Endothelial cell of umbilical vein (primary cell): ENCODE results near the gene SUMO2. TPM values are rescaled to one million over a fixed set of nuclear protein-coding genes. Genes with fewer than 3 reads are reported as not detected.
"Not testable (repeated sequence)": the region's sequence is repeated elsewhere in the genome, so short reads cannot be mapped to it uniquely, and the experiment has no call there.

ENCODE experiments used
- BruUV-seq: library from RNA; stranded (reverse); fragments of 400-500 nt; replicated peaks from 2 replicates; lab custom pipeline; 2021; lab: Mats Ljungman, UMichigan
- CTCF ChIA-PET: fragments of 300-600, 350-600 bp; sonication (Branson Sonifier 250); formaldehyde crosslinking; loops from one replicate; lab custom pipeline; 2021; ENCODE audit warnings: antibody characterized with exemption, inconsistent platforms; lab: Charles Lee
- POLR2A ChIA-PET: fragments of 300-600, 350-600 bp; sonication (Branson Sonifier 250); formaldehyde crosslinking; loops from one replicate; lab custom pipeline; 2021; ENCODE audit warnings: antibody characterized with exemption, inconsistent platforms; lab: Charles Lee
- DNase-seq: peaks from one replicate; pipeline ENCODE4 v3.0.0-alpha.2; 2011; ENCODE audit warnings: low read depth, low spot score
- FAIRE-seq: peaks from 2 replicates; lab custom pipeline; 2011; peaks lifted over from hg19 to GRCh38; lab: Jason Lieb, UNC
- H2AFZ ChIP-seq: 2 replicates; pipeline ENCODE4 v1.6.0; 2012; ENCODE audit warnings: low read depth, low read length, control low read depth, inconsistent platforms
- H3K27ac ChIP-seq: 2 replicates; pipeline ENCODE4 v1.5.1; 2011; ENCODE audit warnings: low read depth, mild to moderate bottlenecking, control low read depth, low read length, moderate library complexity; ENCODE audit not compliant: insufficient read depth
- H3K27me3 ChIP-seq, 2 experiments: 2 replicates each; pipeline versions ENCODE4 v1.6.0 to v1.6.1; 2011; ENCODE audit warnings: low read length in 2 of 2, mixed read lengths in 1 of 2; ENCODE audit not compliant: control insufficient read depth in 2 of 2, insufficient read depth in 2 of 2
- H3K36me3 ChIP-seq, 2 experiments: 2 replicates in 1 of 2; 3 replicates in 1 of 2; pipeline ENCODE4 v1.5.1; 2011; ENCODE audit warnings: low read length in 2 of 2, mild to moderate bottlenecking in 1 of 2, moderate library complexity in 1 of 2; ENCODE audit not compliant: control insufficient read depth in 2 of 2, insufficient read depth in 2 of 2; ENCODE audit errors: extremely low read depth in 1 of 2
- H3K4me1 ChIP-seq: 3 replicates; pipeline ENCODE4 v1.5.1; 2011; ENCODE audit warnings: mild to moderate bottlenecking, low read length; ENCODE audit not compliant: control insufficient read depth, insufficient read depth; ENCODE audit errors: extremely low read depth
- H3K4me2 ChIP-seq: 2 replicates; pipeline ENCODE4 v1.6.1; 2011; ENCODE audit warnings: low read length, control low read depth, mixed read lengths; ENCODE audit not compliant: insufficient read depth
- H3K4me3 ChIP-seq, 3 experiments: fragments of 200-600 bp in 1 of 3; sonication (generic), shearing (Covaris generic) in 1 of 3; replicated peaks in 1 of 3; 2 replicates each; pipeline ENCODE4 v1.5.1; 2011 to 2016; ENCODE audit warnings: control low read depth in 3 of 3, low read length in 3 of 3, mild to moderate bottlenecking in 2 of 3, inconsistent platforms in 1 of 3, low read depth in 1 of 3, moderate library complexity in 1 of 3; ENCODE audit not compliant: insufficient read depth in 1 of 3
- H3K79me2 ChIP-seq: 2 replicates; pipeline ENCODE4 v1.6.0; 2012; ENCODE audit warnings: low read length, inconsistent platforms; ENCODE audit not compliant: control insufficient read depth, insufficient read depth
- H3K9ac ChIP-seq: replicated peaks from 2 replicates; pipeline ENCODE3; 2011; ENCODE audit warnings: low read length, control low read depth; ENCODE audit not compliant: insufficient read depth; ENCODE audit errors: extremely low read depth
- H3K9me1 ChIP-seq: replicated peaks from 3 replicates; pipeline ENCODE4 v1.6.0; 2011; ENCODE audit warnings: mild to moderate bottlenecking, low read length; ENCODE audit not compliant: control insufficient read depth, insufficient read depth; ENCODE audit errors: extremely low read depth
- H3K9me3 ChIP-seq: replicated peaks from 2 replicates; pipeline ENCODE4 v1.5.1; 2012; ENCODE audit warnings: low read length, inconsistent platforms; ENCODE audit not compliant: control insufficient read depth, insufficient read depth
- H4K20me1 ChIP-seq: replicated peaks from 2 replicates; pipeline ENCODE3; 2011; ENCODE audit warnings: mild to moderate bottlenecking, low read length; ENCODE audit not compliant: control insufficient read depth, insufficient read depth; ENCODE audit errors: extremely low read depth
- FOS ChIP-seq: IDR thresholded peaks from 2 replicates; pipeline ENCODE4 v1.6.1; 2011; ENCODE audit warnings: mild to moderate bottlenecking, low read length, moderate library complexity, borderline replicate concordance; ENCODE audit not compliant: insufficient read depth
- GATA2 ChIP-seq: IDR thresholded peaks from 2 replicates; pipeline ENCODE4 v1.7.0; 2011; ENCODE audit warnings: low read depth, mild to moderate bottlenecking, moderate library complexity, mixed read lengths, low read length; ENCODE audit not compliant: insufficient read length, insufficient read depth
- MYC ChIP-seq: IDR thresholded peaks from one replicate; pipeline ENCODE4 v1.6.1; 2011; ENCODE audit warnings: mild to moderate bottlenecking, low read depth, low read length
- POLR2A ChIP-seq: IDR thresholded peaks from 2 replicates; pipeline ENCODE4 v1.6.1; 2012; ENCODE audit warnings: low read depth, mild to moderate bottlenecking, control low read depth, low read length
- dilution Hi-C: fragments of 300-500 bp; cut with MboI; formaldehyde crosslinking; loops from one replicate; pipeline ENCODE4 v1.15.0; 2019; ENCODE audit warnings: low sequenced_read_pairs; ENCODE audit not compliant: extremely low pct_ligation_motif_present
- intact Hi-C: fragments of 100-400 bp; cut with micrococcal nuclease; formaldehyde crosslinking; loops from one replicate; pipeline ENCODE4 v1.10.0; 2022
- polyA plus RNA-seq, 4 experiments: library from polyadenylated mRNA; depleted of rRNA in 3 of 4; stranded (reverse) in 3 of 4; unstranded in 1 of 4; fragments of >200 nt; gene quantifications; 2 replicates each; pipeline versions ENCODE4 v1.2.1 to v1.2.3, GENCODE V29; 2011 to 2012; ENCODE audit warnings: missing spikeins in 1 of 4
- total RNA-seq: library from RNA; stranded (reverse); gene quantifications from 2 replicates; pipeline ENCODE4 v1.2.3, GENCODE V29; 2021
- TF ChIP-seq, protein P1 (sequence below): IDR thresholded peaks from 2 replicates; pipeline ENCODE4 v1.6.1; 2011; ENCODE audit not compliant: insufficient read depth, insufficient read length
- TF ChIP-seq, protein P2 (sequence below), 2 donors: IDR thresholded peaks; 1 replicate in 1 of 2; 2 replicates in 1 of 2; pipeline ENCODE4 v1.5.1; 2011; ENCODE audit warnings: low read length in 2 of 2, mild to moderate bottlenecking in 2 of 2, moderate library complexity in 2 of 2, control low read depth in 1 of 2, inconsistent platforms in 1 of 2, low read depth in 1 of 2; ENCODE audit not compliant: insufficient read depth in 1 of 2; ENCODE audit errors: extremely low read depth in 1 of 2

Gene SUMO2
- total and polyA plus RNA-seq, 2 donors (not counting 3 experiments of a cell fraction or from before 2014, with no cell fraction given) = 75.6 to 437 TPM

DNA sequence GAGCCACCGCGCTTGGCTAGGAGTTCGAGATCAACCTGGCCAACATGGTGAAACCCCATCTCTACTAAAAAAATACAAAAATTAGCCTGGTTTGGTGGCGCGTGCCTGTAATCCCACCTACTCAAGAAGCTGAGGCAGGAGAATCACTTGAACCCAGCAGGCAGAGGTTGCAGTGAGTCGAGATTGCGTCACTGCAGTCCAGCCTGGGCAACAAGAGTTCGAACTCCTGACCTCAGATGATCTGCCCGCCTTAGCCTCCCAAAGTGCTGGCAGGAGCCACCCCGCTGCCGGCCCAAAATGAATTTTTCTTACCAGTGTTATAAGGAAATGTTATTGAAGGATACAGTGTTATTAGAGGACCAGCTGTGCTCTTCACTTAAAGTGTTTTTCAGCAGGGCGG is 25.0 kb upstream of the SUMO2 start:
- dilution Hi-C loops = no loop called here
- no peak overlapping the region for H2AFZ ChIP-seq
- no peak overlapping the region for H3K27ac ChIP-seq
- no peaks in the 10 kb centered on the region for H4K20me1 ChIP-seq
- no peak overlapping the region for H3K9ac ChIP-seq
- H3K36me3 ChIP-seq = peaks cover 4 to 7% of the 10 kb centered on the region in 2 experiments
- peaks cover 31% of the 10 kb centered on the region for H3K79me2 ChIP-seq
- intact Hi-C loops = no loop called here
- DNase-seq (no peak), FAIRE-seq (no peak)
- H3K9me1 ChIP-seq = no peaks in the 10 kb centered on the region
- H3K4me2 ChIP-seq = no peak overlapping the region
- H3K4me1 ChIP-seq = peaks cover 2% of the 10 kb centered on the region
- TF ChIP-seq POLR2A = no peak
- TF ChIP-seq, protein P1, sequence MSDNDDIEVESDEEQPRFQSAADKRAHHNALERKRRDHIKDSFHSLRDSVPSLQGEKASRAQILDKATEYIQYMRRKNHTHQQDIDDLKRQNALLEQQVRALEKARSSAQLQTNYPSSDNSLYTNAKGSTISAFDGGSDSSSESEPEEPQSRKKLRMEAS = no peak
- TF ChIP-seq, protein P2, sequence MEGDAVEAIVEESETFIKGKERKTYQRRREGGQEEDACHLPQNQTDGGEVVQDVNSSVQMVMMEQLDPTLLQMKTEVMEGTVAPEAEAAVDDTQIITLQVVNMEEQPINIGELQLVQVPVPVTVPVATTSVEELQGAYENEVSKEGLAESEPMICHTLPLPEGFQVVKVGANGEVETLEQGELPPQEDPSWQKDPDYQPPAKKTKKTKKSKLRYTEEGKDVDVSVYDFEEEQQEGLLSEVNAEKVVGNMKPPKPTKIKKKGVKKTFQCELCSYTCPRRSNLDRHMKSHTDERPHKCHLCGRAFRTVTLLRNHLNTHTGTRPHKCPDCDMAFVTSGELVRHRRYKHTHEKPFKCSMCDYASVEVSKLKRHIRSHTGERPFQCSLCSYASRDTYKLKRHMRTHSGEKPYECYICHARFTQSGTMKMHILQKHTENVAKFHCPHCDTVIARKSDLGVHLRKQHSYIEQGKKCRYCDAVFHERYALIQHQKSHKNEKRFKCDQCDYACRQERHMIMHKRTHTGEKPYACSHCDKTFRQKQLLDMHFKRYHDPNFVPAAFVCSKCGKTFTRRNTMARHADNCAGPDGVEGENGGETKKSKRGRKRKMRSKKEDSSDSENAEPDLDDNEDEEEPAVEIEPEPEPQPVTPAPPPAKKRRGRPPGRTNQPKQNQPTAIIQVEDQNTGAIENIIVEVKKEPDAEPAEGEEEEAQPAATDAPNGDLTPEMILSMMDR (IDR thresholded peaks at IDR 0.05; ENCODE audit: extremely low read depth in 1 of 2, insufficient read depth in 1 of 2, low read depth in 1 of 2, low read length in 2 of 2) = no peak
- TF ChIP-seq GATA2 = no peak
- no peak for TF ChIP-seq MYC
- TF ChIP-seq FOS = no peak
- no TSS peak for BruUV-seq
- H3K27me3 ChIP-seq = no peaks in the 10 kb centered on the region
- ChIA-PET CTCF (no interaction called here), POLR2A (no interaction called here)
- H3K4me3 ChIP-seq = no peak overlapping the region
- H3K9me3 ChIP-seq = no peaks in the 10 kb centered on the region

- H3K4me3 ChIP-seq, H2AFZ ChIP-seq, H3K9me1 ChIP-seq, H3K27me3 ChIP-seq, DNase-seq, H3K27ac ChIP-seq, H4K20me1 ChIP-seq, H3K9ac ChIP-seq, H3K9me3 ChIP-seq, H3K4me1 ChIP-seq, H3K36me3 ChIP-seq, FAIRE-seq, intact Hi-C loops, BruUV-seq, dilution Hi-C loops: not testable (repeated sequence)
- POLR2A ChIA-PET = interaction anchor here (0.6 kb wide), 1 partner anchor 18 kb away, joined by 3 read pairs; no protein-coding TSS in a partner anchor
- CTCF ChIA-PET = interaction anchor here (1.3 to 9.1 kb wide), 3 partner anchors 91 to 147 kb away, joined by 3 to 257 read pairs (median 6); no protein-coding TSS in a partner anchor
- Histone ChIP-seq H3K4me2 (peak overlapping the region; percentile 83), H3K79me2 (peaks cover 31% of the 10 kb centered on the region)
These were observed 24.3 kb upstream of the SUMO2 start for GRCh38 chr17:75207050-75207407.
